ENCODE results near the gene KBTBD8. TPM values are rescaled to one million over a fixed set of nuclear protein-coding genes. Genes with fewer than 3 reads are reported as not detected.
A peak's percentile ranks its signal among the peaks of the same experiment; 100 is the strongest.

Gene KBTBD8, protein sequence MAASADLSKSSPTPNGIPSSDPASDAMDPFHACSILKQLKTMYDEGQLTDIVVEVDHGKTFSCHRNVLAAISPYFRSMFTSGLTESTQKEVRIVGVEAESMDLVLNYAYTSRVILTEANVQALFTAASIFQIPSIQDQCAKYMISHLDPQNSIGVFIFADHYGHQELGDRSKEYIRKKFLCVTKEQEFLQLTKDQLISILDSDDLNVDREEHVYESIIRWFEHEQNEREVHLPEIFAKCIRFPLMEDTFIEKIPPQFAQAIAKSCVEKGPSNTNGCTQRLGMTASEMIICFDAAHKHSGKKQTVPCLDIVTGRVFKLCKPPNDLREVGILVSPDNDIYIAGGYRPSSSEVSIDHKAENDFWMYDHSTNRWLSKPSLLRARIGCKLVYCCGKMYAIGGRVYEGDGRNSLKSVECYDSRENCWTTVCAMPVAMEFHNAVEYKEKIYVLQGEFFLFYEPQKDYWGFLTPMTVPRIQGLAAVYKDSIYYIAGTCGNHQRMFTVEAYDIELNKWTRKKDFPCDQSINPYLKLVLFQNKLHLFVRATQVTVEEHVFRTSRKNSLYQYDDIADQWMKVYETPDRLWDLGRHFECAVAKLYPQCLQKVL
- 2.9 TPM for total RNA-seq

GRCh38 chr3:66998113-66998903 lies at the start of gene KBTBD8:
Gene KBTBD8, plus strand, starts transcription at chr3:66998307. Its CDS starts 49 bp downstream, at chr3:66998356.
- DNase-seq (ENCODE audit: low spot score) (peak; percentile 98), ATAC-seq (peak; percentile 100)
- intact Hi-C loops (cut with DNase I) = no loop called here

- DNase-seq (ENCODE audit: low spot score) = no peak
- intact Hi-C loops (cut with DNase I) = no loop called here
- ATAC-seq = no peak
These were observed 49.3 kb upstream of the KBTBD8 start for GRCh38 chr3:66948838-66949237.

GRCh38 chr3:66949898-66950297 lies 48.2 kb upstream of the KBTBD8 start:
- intact Hi-C loops (cut with DNase I) = no loop called here
- DNase-seq (ENCODE audit: low spot score) = no peak
- no peak for ATAC-seq

- no peak for ATAC-seq
- intact Hi-C loops (cut with DNase I) = no loop called here
These were observed 45.8 kb upstream of the KBTBD8 start for GRCh38 chr3:66952357-66952756.

DNA sequence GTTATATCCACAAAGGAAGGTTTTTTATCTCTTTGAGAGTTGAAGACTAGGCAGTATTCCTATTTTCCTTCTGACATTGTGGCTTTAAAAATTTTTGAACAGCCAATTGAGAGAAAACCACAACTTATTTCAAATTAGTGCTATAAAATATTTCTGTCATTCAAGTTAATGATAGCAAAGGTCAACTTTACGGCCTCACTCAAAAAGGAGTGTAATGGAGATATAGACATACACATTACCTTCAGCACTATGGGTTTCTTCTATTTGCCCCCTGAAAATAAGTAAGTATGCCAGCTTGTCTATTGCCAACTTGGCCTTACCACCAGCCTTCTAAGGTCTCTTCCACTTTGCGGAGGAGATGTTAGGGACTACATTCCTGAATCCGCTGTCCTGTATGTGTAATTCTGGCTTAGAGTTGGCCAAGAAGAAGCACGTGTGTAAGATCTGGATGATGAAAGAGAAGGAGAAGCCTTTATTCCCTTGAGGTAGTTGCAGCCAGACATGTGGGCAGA lies 44.1 kb upstream of the KBTBD8 start:
- intact Hi-C loops (cut with DNase I) = no loop called here
- ATAC-seq (no peak), DNase-seq (ENCODE audit: low spot score) (no peak)

More at GRCh38 chr3:66952357-66952756, 45.8 kb upstream of the KBTBD8 start:
- DNase-seq (ENCODE audit: low spot score) = no peak

- ATAC-seq = no peak
- intact Hi-C loops (cut with DNase I) = no loop called here
- DNase-seq (ENCODE audit: low spot score) = no peak
These were observed 41.4 kb upstream of the KBTBD8 start for GRCh38 chr3:66956742-66957141.

GRCh38 chr3:66957367-66957766 lies 40.7 kb upstream of the KBTBD8 start:
- intact Hi-C loops (cut with DNase I) = no loop called here
- ATAC-seq = no peak
- no peak for DNase-seq (ENCODE audit: low spot score)

GRCh38 chr3:66958067-66958466 lies 40.0 kb upstream of the KBTBD8 start:
- no peak for ATAC-seq
- intact Hi-C loops (cut with DNase I) = no loop called here
- DNase-seq (ENCODE audit: low spot score) = no peak

DNA sequence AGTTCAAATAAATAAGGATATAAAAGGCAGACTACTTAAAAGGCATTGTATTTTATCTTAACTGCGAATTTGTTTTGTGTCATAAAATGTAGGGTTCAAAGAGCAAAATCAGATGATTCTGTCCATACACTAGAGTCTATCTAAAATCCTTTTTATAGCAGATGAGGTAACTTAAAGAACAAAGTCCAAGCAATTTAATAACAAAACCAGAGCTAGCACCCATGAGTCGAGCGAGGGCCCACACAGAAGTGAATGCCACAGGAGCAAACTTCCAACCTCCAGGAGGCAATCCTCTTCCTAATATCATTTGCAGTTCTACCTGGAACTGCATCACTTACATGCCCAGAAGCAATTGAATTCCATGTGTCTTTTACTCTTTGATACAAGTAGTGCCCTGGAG lies 35.4 kb upstream of the KBTBD8 start:
- no peak for ATAC-seq
- intact Hi-C loops (cut with DNase I) = no loop called here

DNA sequence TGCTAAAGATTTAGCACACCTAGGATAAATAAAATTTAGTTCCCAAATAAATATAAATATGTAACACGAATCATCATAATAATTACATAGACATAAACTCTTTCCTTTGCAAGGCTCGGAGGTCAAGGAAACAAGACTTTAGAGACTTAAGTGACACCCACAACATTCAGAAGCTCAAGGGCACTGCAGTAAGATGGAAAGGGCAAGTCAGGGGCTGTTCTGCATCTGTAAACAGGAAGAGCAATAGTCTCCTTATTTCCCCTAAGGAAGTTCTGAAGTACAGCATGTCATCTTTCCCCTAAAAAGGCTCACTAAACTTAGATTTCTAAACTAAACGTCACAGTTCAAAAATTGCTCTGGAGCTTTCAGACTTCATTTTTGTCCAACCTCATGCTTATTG lies 26.9 kb upstream of the KBTBD8 start:
- ATAC-seq = no peak
- intact Hi-C loops (cut with DNase I) = no loop called here

More for the DNA sequence above, 35.4 kb upstream of the KBTBD8 start:
- no peak for DNase-seq (ENCODE audit: low spot score)

GRCh38 chr3:66971891-66972551 lies 26.1 kb upstream of the KBTBD8 start:
- peak; percentile 98 for ATAC-seq
- intact Hi-C loops (cut with DNase I) = no loop called here
- peak; percentile 81 for DNase-seq (ENCODE audit: low spot score)

More for the DNA sequence above, 26.9 kb upstream of the KBTBD8 start:
- no peak for DNase-seq (ENCODE audit: low spot score)

GRCh38 chr3:66980791-66981190 lies 17.3 kb upstream of the KBTBD8 start:
- ATAC-seq = no peak
- intact Hi-C loops (cut with DNase I) = no loop called here

DNA sequence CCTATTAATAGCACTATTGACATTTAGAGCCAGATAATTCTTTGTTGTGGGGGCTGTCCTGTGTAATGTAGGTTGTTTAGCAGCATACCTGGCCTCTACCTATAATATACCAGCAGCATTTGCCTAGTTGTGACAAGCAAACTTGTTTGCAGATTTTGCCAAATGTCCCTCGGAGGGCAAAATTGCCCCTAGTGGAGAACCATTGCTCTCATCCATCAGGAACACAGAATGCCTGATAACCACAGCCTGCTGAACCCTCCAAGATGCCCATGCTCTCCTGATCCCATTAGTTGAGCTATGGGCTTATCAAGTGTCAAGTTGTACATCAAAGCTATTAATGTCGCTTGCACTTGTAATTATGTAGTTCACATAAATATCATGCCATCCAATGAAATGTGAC lies 15.0 kb upstream of the KBTBD8 start:
- intact Hi-C loops (cut with DNase I) = no loop called here
- no peak for ATAC-seq
- no peak for DNase-seq (ENCODE audit: low spot score)

More at GRCh38 chr3:66980791-66981190, 17.3 kb upstream of the KBTBD8 start:
- DNase-seq (ENCODE audit: low spot score) = no peak

- DNase-seq (ENCODE audit: low spot score) = no peak
- no peak for ATAC-seq
- intact Hi-C loops (cut with DNase I) = no loop called here
These were observed 12.7 kb upstream of the KBTBD8 start for GRCh38 chr3:66985336-66985920.

GRCh38 chr3:66986406-66986805 lies 11.7 kb upstream of the KBTBD8 start:
- ATAC-seq (no peak), DNase-seq (ENCODE audit: low spot score) (no peak)
- intact Hi-C loops (cut with DNase I) = no loop called here

DNA sequence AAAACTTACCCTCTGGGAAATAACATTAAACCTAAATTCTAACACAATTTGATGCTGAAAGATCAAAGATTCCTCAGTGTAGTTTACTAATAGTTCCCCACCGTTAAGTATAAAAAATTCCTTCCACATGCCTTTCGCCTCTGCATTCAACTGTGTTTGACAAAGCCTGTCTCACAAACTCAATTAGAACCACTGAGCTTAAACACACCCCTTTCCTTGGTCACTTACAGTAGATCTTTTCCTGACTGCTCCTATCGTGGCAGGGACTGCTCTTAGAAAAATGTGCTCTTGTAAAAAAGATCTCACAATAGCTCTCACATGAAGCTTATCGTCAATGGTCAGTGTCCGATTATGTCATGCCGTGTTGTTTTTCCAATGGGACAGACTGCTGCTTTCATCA lies 8.9 kb upstream of the KBTBD8 start:
- DNase-seq (ENCODE audit: low spot score) (no peak), ATAC-seq (no peak)
- intact Hi-C loops (cut with DNase I) = no loop called here

GRCh38 chr3:66989860-66990696 lies 8.0 kb upstream of the KBTBD8 start:
- ATAC-seq = no peak
- intact Hi-C loops (cut with DNase I) = no loop called here
- no peak for DNase-seq (ENCODE audit: low spot score)

- ATAC-seq = no peak
- intact Hi-C loops (cut with DNase I) = no loop called here
These were observed 6.6 kb upstream of the KBTBD8 start for GRCh38 chr3:66991459-66991858.

More at GRCh38 chr3:66991459-66991858, 6.6 kb upstream of the KBTBD8 start:
- DNase-seq (ENCODE audit: low spot score) = no peak

Measured in sciatic nerve (tissue), 2 donors.